GM12865 (cell line): ENCODE data around the gene RPS3A.

Experiments
- DNase-seq: peaks from one replicate; pipeline ENCODE4 v3.0.0; 2010; ENCODE audit warnings: low read depth
- H3K4me3 ChIP-seq: 2 replicates; pipeline ENCODE4 v1.5.1; 2011; ENCODE audit warnings: mild to moderate bottlenecking, low read depth, low read length, control low read depth
- TF ChIP-seq, protein P1 (sequence below): IDR thresholded peaks from 2 replicates; pipeline ENCODE4 v1.5.1; 2011; ENCODE audit warnings: low read length, control low read depth, low read depth, inconsistent platforms; ENCODE audit not compliant: insufficient read depth; ENCODE audit errors: missing control alignments

Gene RPS3A

DNA sequence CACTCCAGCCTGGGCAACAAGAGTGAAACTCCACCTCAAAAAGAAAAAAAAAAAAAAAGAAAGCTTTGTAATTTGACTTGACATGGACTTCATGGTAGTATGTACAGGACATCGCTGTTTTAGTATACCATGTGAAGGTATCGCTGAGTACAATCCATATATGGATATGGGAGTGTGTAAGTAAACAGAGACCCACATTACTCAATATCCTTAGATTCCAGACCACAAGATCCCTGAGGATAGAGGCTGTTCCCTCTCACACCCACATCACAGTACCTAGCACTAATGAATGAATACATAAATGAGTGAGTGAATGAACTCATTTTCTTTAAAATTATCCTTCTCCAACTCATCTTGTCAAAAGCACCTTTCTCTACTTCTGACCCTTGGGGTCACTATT is 8.4 kb upstream of the RPS3A start:
- TF ChIP-seq, protein P1, sequence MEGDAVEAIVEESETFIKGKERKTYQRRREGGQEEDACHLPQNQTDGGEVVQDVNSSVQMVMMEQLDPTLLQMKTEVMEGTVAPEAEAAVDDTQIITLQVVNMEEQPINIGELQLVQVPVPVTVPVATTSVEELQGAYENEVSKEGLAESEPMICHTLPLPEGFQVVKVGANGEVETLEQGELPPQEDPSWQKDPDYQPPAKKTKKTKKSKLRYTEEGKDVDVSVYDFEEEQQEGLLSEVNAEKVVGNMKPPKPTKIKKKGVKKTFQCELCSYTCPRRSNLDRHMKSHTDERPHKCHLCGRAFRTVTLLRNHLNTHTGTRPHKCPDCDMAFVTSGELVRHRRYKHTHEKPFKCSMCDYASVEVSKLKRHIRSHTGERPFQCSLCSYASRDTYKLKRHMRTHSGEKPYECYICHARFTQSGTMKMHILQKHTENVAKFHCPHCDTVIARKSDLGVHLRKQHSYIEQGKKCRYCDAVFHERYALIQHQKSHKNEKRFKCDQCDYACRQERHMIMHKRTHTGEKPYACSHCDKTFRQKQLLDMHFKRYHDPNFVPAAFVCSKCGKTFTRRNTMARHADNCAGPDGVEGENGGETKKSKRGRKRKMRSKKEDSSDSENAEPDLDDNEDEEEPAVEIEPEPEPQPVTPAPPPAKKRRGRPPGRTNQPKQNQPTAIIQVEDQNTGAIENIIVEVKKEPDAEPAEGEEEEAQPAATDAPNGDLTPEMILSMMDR: no peak
- no peak for DNase-seq
- H3K4me3 ChIP-seq: no peak overlapping the region

DNA sequence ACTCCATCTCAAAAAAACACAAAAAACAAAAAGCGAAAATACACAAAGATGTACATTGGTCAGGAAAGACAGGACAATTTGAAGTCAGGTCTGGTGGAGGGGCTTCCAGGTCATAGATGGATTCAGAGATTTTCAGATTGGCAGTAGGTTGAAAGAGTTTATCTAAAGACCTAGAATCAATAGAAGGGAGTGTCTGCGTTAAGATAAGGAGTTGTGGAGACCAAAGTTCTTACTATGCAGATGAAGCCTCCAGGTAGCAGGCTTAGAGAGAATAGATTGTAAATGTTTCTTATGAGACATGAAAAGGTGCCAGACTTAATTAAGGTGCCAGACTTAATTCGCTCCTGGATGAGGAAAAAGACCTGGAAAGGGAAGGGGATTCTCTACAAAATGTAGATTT is 6.9 kb upstream of the RPS3A start:
- no peak for DNase-seq
- no peak overlapping the region for H3K4me3 ChIP-seq
- TF ChIP-seq, protein P1: no peak

DNA sequence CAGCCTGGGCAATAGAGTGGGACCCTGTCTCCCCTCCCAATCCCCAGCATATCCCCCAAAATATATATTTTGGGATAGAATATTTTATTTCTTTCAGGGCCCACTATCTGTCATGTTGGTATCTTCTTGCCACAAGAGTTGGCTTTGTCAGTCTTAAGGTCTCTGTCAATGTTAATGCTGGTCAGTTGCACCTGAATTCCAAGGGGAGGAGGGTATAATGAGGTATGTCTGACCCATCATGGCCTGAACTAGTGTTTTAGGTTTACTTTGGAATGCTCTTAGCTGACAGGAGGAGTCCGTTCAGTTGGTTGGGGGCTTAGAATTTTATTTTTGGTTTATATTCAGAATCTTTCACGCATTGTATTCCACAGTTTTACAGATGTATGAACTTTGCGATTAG is 6.2 kb upstream of the RPS3A start:
- TF ChIP-seq, protein P1: no peak
- no peak overlapping the region for H3K4me3 ChIP-seq
- no peak for DNase-seq

DNA sequence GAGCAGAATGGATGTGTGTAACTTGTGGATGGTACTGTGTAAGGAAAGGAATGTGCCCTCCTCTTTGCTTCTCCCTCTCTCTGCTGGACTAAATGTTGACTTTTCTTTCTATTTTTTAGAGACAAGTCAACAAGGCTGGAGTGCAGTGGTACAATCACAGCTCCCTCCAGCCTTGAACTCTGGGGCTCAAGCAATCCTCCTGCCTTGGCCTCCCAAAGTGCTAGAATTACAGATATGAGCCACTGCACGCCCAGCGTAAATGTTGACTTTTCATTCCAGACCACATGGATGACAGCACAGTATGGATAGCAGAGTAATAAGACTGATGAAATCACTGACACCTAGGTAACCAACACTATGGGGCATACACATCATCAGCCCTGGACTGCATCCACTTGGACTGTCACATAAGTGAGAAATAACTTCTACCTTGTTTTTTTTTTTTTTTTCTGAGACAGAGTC is 5.1 kb upstream of the RPS3A start:
- no peak for DNase-seq
- TF ChIP-seq, protein P1: no peak
- no peak overlapping the region for H3K4me3 ChIP-seq

DNA sequence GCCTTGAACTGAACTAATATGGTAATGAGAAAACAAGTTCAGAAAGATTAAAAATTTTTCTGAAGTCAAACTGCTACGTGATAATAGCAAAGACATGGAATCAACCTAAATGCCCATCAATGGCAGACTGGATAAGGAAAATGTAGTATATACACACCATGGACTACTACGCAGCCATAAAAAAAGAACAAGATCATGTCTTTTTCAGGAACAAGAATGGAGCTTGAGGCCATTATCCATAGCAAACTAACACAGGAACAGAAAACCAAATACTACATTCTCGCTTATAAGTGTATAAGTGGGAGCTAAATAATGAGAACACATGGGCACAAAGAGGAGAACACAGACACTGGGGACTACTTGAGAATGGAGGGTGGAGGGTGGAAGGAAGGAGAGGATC is 4.3 kb upstream of the RPS3A start:
- TF ChIP-seq, protein P1: no peak
- no peak for DNase-seq
- H3K4me3 ChIP-seq: no peak overlapping the region

DNA sequence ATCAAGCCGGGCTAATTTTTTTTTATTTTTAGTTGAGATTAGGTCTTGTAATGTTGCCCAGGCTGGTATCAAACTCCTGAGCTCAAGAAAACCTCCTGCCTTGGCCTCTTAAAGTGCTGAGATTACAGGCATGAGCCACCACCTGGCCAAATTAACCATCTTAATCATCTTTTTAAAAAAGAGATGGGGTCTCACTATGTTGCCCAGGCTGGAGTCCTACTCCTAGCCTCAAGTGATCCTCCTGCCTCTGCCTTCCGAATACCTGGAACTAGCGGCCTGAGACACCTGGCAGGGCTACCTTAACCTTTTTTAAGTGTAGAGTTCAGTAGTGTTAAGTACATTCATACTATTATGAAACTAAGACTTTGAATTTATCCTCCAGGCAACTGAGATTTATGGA is 1.7 kb upstream of the RPS3A start:
- DNase-seq: no peak
- no peak overlapping the region for H3K4me3 ChIP-seq
- TF ChIP-seq, protein P1: no peak

DNA sequence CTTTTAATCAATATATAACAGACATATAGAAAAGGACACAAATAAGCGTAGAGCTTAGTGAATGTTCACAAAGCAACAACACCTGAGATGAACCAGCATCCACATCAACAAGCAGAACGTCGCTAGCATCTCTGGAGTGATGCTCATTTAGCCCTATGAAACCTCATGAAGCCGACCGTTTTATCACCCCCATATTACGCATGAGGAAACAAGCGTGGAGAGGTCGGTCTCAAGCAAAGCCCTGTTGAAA is 524 bp upstream of the RPS3A start:
- no peak for DNase-seq
- H3K4me3 ChIP-seq: peak overlapping the region; percentile 71
- TF ChIP-seq, protein P1: no peak
